Left cardiac atrium (tissue), 4 donors: Measurements from ENCODE around the gene DMD. TPM values are rescaled to one million over a fixed set of nuclear protein-coding genes. Genes with fewer than 3 reads are reported as not detected.
"Not testable (repeated sequence)": the region's sequence is repeated elsewhere in the genome, so short reads cannot be mapped to it uniquely, and the experiment has no call there.

ENCODE experiments used
- ATAC-seq, 2 donors: fragments of 200-7000 bp; cut with Tn5 transposase; one replicate each; pipeline ENCODE4 v1.9.1; 2020; ENCODE audit warnings: mild to moderate bottlenecking in 2 of 2, moderate library complexity in 2 of 2
- DNase-seq: peaks from one replicate; pipeline ENCODE4 v3.0.0-alpha.2; 2020
- intact Hi-C, 2 donors: fragments of 100-400 bp; cut with DNase I; formaldehyde crosslinking; loops; one replicate each; pipeline versions ENCODE4 v1.14.1 to v1.15.1; 2022 to 2023
- total RNA-seq, 2 donors: library from RNA; stranded (reverse); fragmentation: NEBNext Ultra II Directional; extraction: Animal tissue kit (Norgen Biotek cat#: 25700); gene quantifications; one replicate each; pipeline ENCODE4 v1.2.1, GENCODE V29; 2021
- donor health status: DM: no; HTN: yes; CAD: no.
- donor health status: DM: no; HTN: yes; CAD: no; lungs with severe emphysema.
- donor health status: DM: yes; HTN: yes; CAD: no.
- donor health status: Dilated cardiomyopathy.

The DMD gene
- total RNA-seq, 2 donors from 2014 or later: 134 to 137 TPM

GRCh38 chrX:32538554-32538953 lies 672.8 kb downstream of the DMD start:
- intact Hi-C loops: no loop called here
- DNase-seq (no peak), ATAC-seq (no peak)

- ATAC-seq: no peak
These were observed 677.5 kb downstream of the DMD start for GRCh38 chrX:32533848-32534247.

GRCh38 chrX:32532262-32532661 lies 679.1 kb downstream of the DMD start:
- intact Hi-C loops: no loop called here
- DNase-seq (no peak), ATAC-seq (no peak)

More at GRCh38 chrX:32533848-32534247, 677.5 kb downstream of the DMD start:
- intact Hi-C loops: no loop called here
- DNase-seq: no peak

- DNase-seq (no peak), ATAC-seq (no peak)
- intact Hi-C loops: no loop called here
These were observed 680.4 kb downstream of the DMD start for GRCh38 chrX:32530802-32531403.

GRCh38 chrX:32528451-32528850 lies 682.9 kb downstream of the DMD start:
- ATAC-seq, intact Hi-C loops, DNase-seq: not testable (repeated sequence)

- intact Hi-C loops: no loop called here
- DNase-seq (no peak), ATAC-seq (no peak)
These were observed 686.1 kb downstream of the DMD start for GRCh38 chrX:32525234-32525633.

- ATAC-seq (no peak), DNase-seq (no peak)
- intact Hi-C loops: no loop called here
These were observed 687.0 kb downstream of the DMD start for GRCh38 chrX:32524385-32524784.

GRCh38 chrX:32520789-32521188 lies 690.6 kb downstream of the DMD start:
- intact Hi-C loops: no loop called here
- DNase-seq (no peak), ATAC-seq (no peak)

- no peak for ATAC-seq
- DNase-seq: no peak
- intact Hi-C loops: no loop called here
These were observed 696.4 kb downstream of the DMD start for GRCh38 chrX:32514986-32515385.

GRCh38 chrX:32501606-32502005 lies 709.7 kb downstream of the DMD start:
- ATAC-seq: no peak
- no peak for DNase-seq
- intact Hi-C loops: no loop called here

GRCh38 chrX:32496671-32497070 lies 714.7 kb downstream of the DMD start:
- intact Hi-C loops: no loop called here
- ATAC-seq (no peak), DNase-seq (no peak)

- ATAC-seq (no peak), DNase-seq (no peak)
- intact Hi-C loops: no loop called here
These were observed 715.5 kb downstream of the DMD start for GRCh38 chrX:32495855-32496254.

GRCh38 chrX:32489125-32489524 lies 722.2 kb downstream of the DMD start:
- intact Hi-C loops: no loop called here
- DNase-seq: no peak
- no peak for ATAC-seq

- ATAC-seq (no peak), DNase-seq (no peak)
- intact Hi-C loops: no loop called here
These were observed 727.7 kb downstream of the DMD start for GRCh38 chrX:32483534-32484136.

- intact Hi-C loops: no loop called here
- ATAC-seq (no peak), DNase-seq (no peak)
These were observed 731.3 kb downstream of the DMD start for GRCh38 chrX:32480019-32480418.

- ATAC-seq (no peak), DNase-seq (no peak)
- intact Hi-C loops: no loop called here
These were observed 739.0 kb downstream of the DMD start for GRCh38 chrX:32472364-32472763.

- ATAC-seq (no peak), DNase-seq (no peak)
- intact Hi-C loops: no loop called here
These were observed 755.6 kb downstream of the DMD start for GRCh38 chrX:32455704-32456103.

GRCh38 chrX:32451954-32452695 lies 759.2 kb downstream of the DMD start:
- DNase-seq: no peak
- no peak for ATAC-seq
- intact Hi-C loops: no loop called here

GRCh38 chrX:32448945-32449344 lies 762.4 kb downstream of the DMD start:
- no peak for DNase-seq
- no peak for ATAC-seq
- intact Hi-C loops: no loop called here

GRCh38 chrX:32448320-32448719 lies 763.0 kb downstream of the DMD start:
- no peak for ATAC-seq
- intact Hi-C loops: no loop called here
- no peak for DNase-seq

- ATAC-seq (no peak), DNase-seq (no peak)
- intact Hi-C loops: no loop called here
These were observed 763.7 kb downstream of the DMD start for GRCh38 chrX:32447640-32448039.
